CD14-positive monocyte (primary cell): ENCODE measurements around the gene ZBTB4. TPM values are rescaled to one million over a fixed set of nuclear protein-coding genes. Genes with fewer than 3 reads are reported as not detected.
A peak's percentile ranks its signal among the peaks of the same experiment; 100 is the strongest.

ENCODE experiments used
- DNase-seq, 3 donors: peaks; one replicate each; pipeline ENCODE4 v3.0.0-alpha.2; 2011 to 2022
- H2AFZ ChIP-seq: 2 replicates; pipeline ENCODE4 v1.6.0; 2012; ENCODE audit warnings: mild to moderate bottlenecking, low read depth, low read length, inconsistent platforms; ENCODE audit not compliant: insufficient read depth, poor library complexity, severe bottlenecking
- H3K27ac ChIP-seq, 2 donors: 1 replicate in 1 of 2; 2 replicates in 1 of 2; pipeline ENCODE4 v1.5.1; 2012 to 2013; ENCODE audit warnings: low read length in 2 of 2, control low read depth in 1 of 2, inconsistent platforms in 1 of 2, low read depth in 1 of 2, mild to moderate bottlenecking in 1 of 2
- H3K27me3 ChIP-seq, 2 donors: one replicate each; pipeline versions ENCODE4 v1.6.0 to v1.6.1; 2011 to 2013; ENCODE audit warnings: low read length in 2 of 2; ENCODE audit not compliant: control insufficient read depth in 2 of 2, insufficient read depth in 2 of 2
- H3K36me3 ChIP-seq, 2 donors: replicated peaks in 1 of 2; 1 replicate in 1 of 2; 2 replicates in 1 of 2; pipeline versions ENCODE4 v1.5.1 to v1.6.1; 2012 to 2013; ENCODE audit warnings: low read length in 2 of 2, control low read depth in 1 of 2, inconsistent platforms in 1 of 2, mild to moderate bottlenecking in 1 of 2; ENCODE audit not compliant: insufficient read depth in 2 of 2, control insufficient read depth in 1 of 2
- H3K4me1 ChIP-seq, 2 donors: 1 replicate in 1 of 2; 2 replicates in 1 of 2; pipeline versions ENCODE4 v1.5.1 to v1.6.1; 2012 to 2013; ENCODE audit warnings: low read length in 2 of 2, control low read depth in 1 of 2, inconsistent platforms in 1 of 2, mild to moderate bottlenecking in 1 of 2, moderate library complexity in 1 of 2; ENCODE audit not compliant: insufficient read depth in 2 of 2, control insufficient read depth in 1 of 2
- H3K4me2 ChIP-seq: replicated peaks from 2 replicates; pipeline ENCODE3; 2012; ENCODE audit warnings: low read length, moderate library complexity, mild to moderate bottlenecking; ENCODE audit not compliant: poor library complexity, severe bottlenecking; ENCODE audit errors: extremely low read depth
- H3K4me3 ChIP-seq, 3 experiments: fragments of 200-600 bp in 1 of 3; sonication (generic) in 1 of 3; replicated peaks in 1 of 3; 1 replicate in 2 of 3; 2 replicates in 1 of 3; pipeline ENCODE4 v1.5.1; 2011 to 2013; ENCODE audit warnings: low read length in 3 of 3, mild to moderate bottlenecking in 3 of 3, control low read depth in 2 of 3, low read depth in 2 of 3, inconsistent platforms in 1 of 3, moderate library complexity in 1 of 3
- H3K79me2 ChIP-seq: 2 replicates; pipeline ENCODE4 v1.6.0; 2012; ENCODE audit warnings: mild to moderate bottlenecking, control low read depth, inconsistent platforms, low read length, moderate library complexity; ENCODE audit not compliant: insufficient read depth
- H3K9ac ChIP-seq: 2 replicates; pipeline ENCODE4 v1.6.0; 2017; ENCODE audit warnings: low read length, mild to moderate bottlenecking; ENCODE audit not compliant: insufficient read depth, poor library complexity, severe bottlenecking
- H3K9me3 ChIP-seq, 2 donors: replicated peaks in 1 of 2; 1 replicate in 1 of 2; 2 replicates in 1 of 2; pipeline versions ENCODE4 v1.5.1 to v1.6.1; 2012 to 2013; ENCODE audit warnings: low read length in 2 of 2, control low read depth in 1 of 2; ENCODE audit not compliant: control insufficient read depth in 1 of 2, insufficient read depth in 1 of 2
- H4K20me1 ChIP-seq: 2 replicates; pipeline ENCODE4 v1.6.0; 2012; ENCODE audit warnings: mild to moderate bottlenecking, low read length, control low read depth, moderate library complexity; ENCODE audit not compliant: insufficient read depth
- H3K27ac Mint-ChIP-seq, 7 donors: one replicate each; pipeline ENCODE4 v1.8.0; 2020; ENCODE audit warnings: mild to moderate bottlenecking in 7 of 7, mixed read lengths in 7 of 7, moderate library complexity in 6 of 7, inconsistent platforms in 2 of 7
- H3K27me3 Mint-ChIP-seq, 3 donors: one replicate each; pipeline ENCODE4 v1.8.0; 2021 to 2022; ENCODE audit warnings: low read depth in 3 of 3, mild to moderate bottlenecking in 3 of 3, mixed read lengths in 3 of 3, moderate library complexity in 3 of 3, inconsistent platforms in 1 of 3
- H3K36me3 Mint-ChIP-seq, 2 donors: one replicate each; pipeline ENCODE4 v1.8.0; 2020; ENCODE audit warnings: mixed read lengths in 2 of 2, inconsistent platforms in 1 of 2, mild to moderate bottlenecking in 1 of 2
- H3K4me1 Mint-ChIP-seq: one replicate; pipeline ENCODE4 v1.8.0; 2020; ENCODE audit warnings: mild to moderate bottlenecking, mixed read lengths
- H3K4me3 Mint-ChIP-seq, 2 donors: one replicate each; pipeline ENCODE4 v1.8.0; 2020; ENCODE audit warnings: mild to moderate bottlenecking in 2 of 2, mixed read lengths in 2 of 2, moderate library complexity in 1 of 2
- H3K9me3 Mint-ChIP-seq, 7 donors: one replicate each; pipeline ENCODE4 v1.8.0; 2020 to 2022; ENCODE audit warnings: mixed read lengths in 7 of 7, mild to moderate bottlenecking in 6 of 7, moderate library complexity in 6 of 7, inconsistent platforms in 2 of 7
- CTCF ChIP-seq: fragments of 200-600 bp; IDR thresholded peaks from one replicate; pipeline ENCODE4 v1.8.0; 2022; ENCODE audit warnings: antibody characterized with exemption, mild to moderate bottlenecking
- WGBS: methylation state at CpG from one replicate; pipeline ENCODE4 v1.1.5; 2013; ENCODE audit warnings: missing lambda C conversion rate; ENCODE audit not compliant: insufficient coverage; 5-methylcytosine and 5-hydroxymethylcytosine counted together
- intact Hi-C, 2 donors: fragments of 100-400 bp; cut with micrococcal nuclease; formaldehyde crosslinking; loops; one replicate each; pipeline versions ENCODE4 v1.15.0 to v1.15.1; 2023
- polyA plus RNA-seq, 3 donors: library from polyadenylated mRNA; depleted of rRNA in 1 of 3; unstranded in 2 of 3; stranded (reverse) in 1 of 3; fragments of 300-500 nt in 2 of 3; fragments of >200 nt in 1 of 3; fragmentation: Illumina TruSeq in 2 of 3; gene quantifications; 1 replicate in 2 of 3; 2 replicates in 1 of 3; pipeline ENCODE4 v1.2.3, GENCODE V29; 2012 to 2021

Gene ZBTB4
- polyA plus RNA-seq, 3 donors, result 3.4 to 8.1 (median 4.4) TPM

- Histone ChIP-seq H3K27me3 (no peaks in the 10 kb centered on the region), H3K4me3 (peak overlapping the region in 1 of 3 experiments; percentile 46), H3K4me2 (peak overlapping the region; percentile 63), H4K20me1 (no peaks in the 10 kb centered on the region), H3K79me2 (peaks cover 24% of the 10 kb centered on the region), H3K27ac (peak overlapping the region; percentile 80 to 85), H2AFZ (peak overlapping the region; percentile 60), H3K4me1 (peaks cover 21 to 28% of the 10 kb centered on the region in 2 donors), H3K9me3 (no peaks in the 10 kb centered on the region), H3K9ac (peak overlapping the region; percentile 37), H3K36me3 (peaks cover 19 to 28% of the 10 kb centered on the region in 2 donors)
- no peak overlapping the region for H3K4me3 Mint-ChIP-seq
- 65% methylated on average over 2 of the region's 3 CpGs for WGBS
- DNase-seq, result no peak
- TF ChIP-seq CTCF, result no peak
- no peaks in the 10 kb centered on the region for H3K9me3 Mint-ChIP-seq
- H3K36me3 Mint-ChIP-seq, result peaks cover 20 to 38% of the 10 kb centered on the region in 2 donors
- intact Hi-C loops, result no loop called here
- peak overlapping the region; percentile 88 to 97 (median 94) for H3K27ac Mint-ChIP-seq
- H3K27me3 Mint-ChIP-seq, result no peaks in the 10 kb centered on the region
- H3K4me1 Mint-ChIP-seq, result peaks cover 26% of the 10 kb centered on the region
Measured at GRCh38 chr17:7467498-7467897, 11.9 kb downstream of the ZBTB4 start.

GRCh38 chr17:7466639-7467341 lies 12.6 kb downstream of the ZBTB4 start:
- peak overlapping the region; percentile 45 for H3K9ac ChIP-seq
- peaks cover 20 to 38% of the 10 kb centered on the region in 2 donors for H3K36me3 Mint-ChIP-seq

More at GRCh38 chr17:7466639-7467341, 12.6 kb downstream of the ZBTB4 start:
- Histone ChIP-seq H3K4me3 (peak overlapping the region in 1 of 3 experiments; percentile 46), H3K4me2 (peak overlapping the region; percentile 63), H4K20me1 (no peaks in the 10 kb centered on the region), H2AFZ (peak overlapping the region; percentile 62), H3K36me3 (peaks cover 22 to 33% of the 10 kb centered on the region in 2 donors), H3K4me1 (peaks cover 21 to 26% of the 10 kb centered on the region in 2 donors), H3K27ac (peak overlapping the region; percentile 80 to 85), H3K27me3 (no peaks in the 10 kb centered on the region), H3K9me3 (no peaks in the 10 kb centered on the region), H3K79me2 (peaks cover 22% of the 10 kb centered on the region)
- peak; percentile 81 to 89 (median 87) for DNase-seq
- H3K4me3 Mint-ChIP-seq, result peak overlapping the region; percentile 41 to 82
- peak overlapping the region; percentile 88 to 97 (median 94) for H3K27ac Mint-ChIP-seq
- no peaks in the 10 kb centered on the region for H3K27me3 Mint-ChIP-seq
- no peak for TF ChIP-seq CTCF
- no peaks in the 10 kb centered on the region for H3K9me3 Mint-ChIP-seq
- intact Hi-C loops, result loop anchor here in 1 of 2 donors (1.0 kb wide), 1 partner anchor 11 kb away; no protein-coding TSS in a partner anchor
- peaks cover 22% of the 10 kb centered on the region for H3K4me1 Mint-ChIP-seq
- 43% methylated on average over 14 of the region's 16 CpGs for WGBS
